Stimulated activated CD4-positive, alpha-beta T cell treated with anti-CD3 and anti-CD28 coated beads, Interleukin-2, amount 100 ng/mL, for 24 hours (primary cell): ENCODE data around the gene SMARCAL1.
A peak's percentile ranks its signal among the peaks of the same experiment; 100 is the strongest.

Experiments
- DNase-seq, 2 donors: peaks; one replicate each; pipeline ENCODE4 v3.0.0-alpha.2; 2020

Gene SMARCAL1

GRCh38 chr2:216392945-216393840 lies 19.1 kb upstream of the SMARCAL1 start:
- DNase-seq, result no peak

GRCh38 chr2:216394881-216395280 lies 17.4 kb upstream of the SMARCAL1 start:
- DNase-seq, result no peak

GRCh38 chr2:216399621-216400020 lies 12.7 kb upstream of the SMARCAL1 start:
- no peak for DNase-seq

- DNase-seq, result no peak
Measured at GRCh38 chr2:216402751-216403150, 9.5 kb upstream of the SMARCAL1 start.

GRCh38 chr2:216404010-216404618 lies 8.2 kb upstream of the SMARCAL1 start:
- DNase-seq, result peak; percentile 55 to 60

GRCh38 chr2:216405588-216405987 lies 6.7 kb upstream of the SMARCAL1 start:
- no peak for DNase-seq

- no peak for DNase-seq
Measured at GRCh38 chr2:216406826-216407225, 5.5 kb upstream of the SMARCAL1 start.

GRCh38 chr2:216408426-216409290 lies 3.6 kb upstream of the SMARCAL1 start:
- no peak for DNase-seq

- DNase-seq, result no peak
Measured at GRCh38 chr2:216410550-216410949, 1.7 kb upstream of the SMARCAL1 start.

- DNase-seq, result no peak
Measured at GRCh38 chr2:216413882-216414281, 1.6 kb downstream of the SMARCAL1 start.

GRCh38 chr2:216414772-216415319 lies 2.6 kb downstream of the SMARCAL1 start:
- no peak for DNase-seq

GRCh38 chr2:216415541-216415940 lies 3.3 kb downstream of the SMARCAL1 start:
- DNase-seq, result no peak

GRCh38 chr2:216416571-216417307 lies 4.5 kb downstream of the SMARCAL1 start:
- no peak for DNase-seq

GRCh38 chr2:216418981-216419380 lies 6.7 kb downstream of the SMARCAL1 start:
- DNase-seq, result no peak

GRCh38 chr2:216420367-216421101 lies 8.2 kb downstream of the SMARCAL1 start:
- DNase-seq, result no peak

GRCh38 chr2:216423071-216423470 lies 10.8 kb downstream of the SMARCAL1 start:
- DNase-seq, result no peak

- DNase-seq, result no peak
Measured at GRCh38 chr2:216424274-216424673, 12.0 kb downstream of the SMARCAL1 start.

GRCh38 chr2:216425008-216425787 lies 12.9 kb downstream of the SMARCAL1 start:
- DNase-seq, result no peak

- no peak for DNase-seq
Measured at GRCh38 chr2:216426166-216426777, 14.0 kb downstream of the SMARCAL1 start.

- no peak for DNase-seq
Measured at GRCh38 chr2:216426938-216427337, 14.7 kb downstream of the SMARCAL1 start.
